Stimulated activated CD4-positive, alpha-beta T cell treated with anti-CD3 and anti-CD28 coated beads, Interleukin-1b, Interleukin-23, amount 100 ng/mL, for 24 hours (primary cell): ENCODE measurements around the gene GSK3B.
"Not testable (repeated sequence)": the region's sequence is repeated elsewhere in the genome, so short reads cannot be mapped to it uniquely, and the experiment has no call there.

Experiments
- DNase-seq, 4 experiments: peaks; one replicate each; pipeline ENCODE4 v3.0.0-alpha.2; 2020; ENCODE audit warnings: low read depth in 4 of 4, low spot score in 1 of 4

The GSK3B gene

DNA sequence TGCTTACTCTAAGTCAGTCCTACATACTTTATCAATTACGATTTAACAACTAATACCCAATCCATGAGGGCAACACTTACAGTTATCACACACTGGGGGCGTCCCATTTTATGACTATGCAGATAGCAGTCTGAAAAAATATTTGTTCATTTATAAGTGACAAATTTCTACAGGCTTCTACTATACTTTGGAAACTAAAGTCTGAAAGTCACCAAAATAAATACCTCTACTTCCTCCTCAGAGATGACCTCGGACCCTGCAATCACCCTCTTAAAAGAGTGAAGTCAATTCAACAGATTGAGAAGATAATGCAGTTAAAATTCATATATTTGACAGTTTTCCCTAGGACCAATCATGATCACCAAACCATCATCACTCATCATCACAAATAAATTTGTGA, 76.6 kb downstream of the GSK3B start:
- DNase-seq = no peak

DNA sequence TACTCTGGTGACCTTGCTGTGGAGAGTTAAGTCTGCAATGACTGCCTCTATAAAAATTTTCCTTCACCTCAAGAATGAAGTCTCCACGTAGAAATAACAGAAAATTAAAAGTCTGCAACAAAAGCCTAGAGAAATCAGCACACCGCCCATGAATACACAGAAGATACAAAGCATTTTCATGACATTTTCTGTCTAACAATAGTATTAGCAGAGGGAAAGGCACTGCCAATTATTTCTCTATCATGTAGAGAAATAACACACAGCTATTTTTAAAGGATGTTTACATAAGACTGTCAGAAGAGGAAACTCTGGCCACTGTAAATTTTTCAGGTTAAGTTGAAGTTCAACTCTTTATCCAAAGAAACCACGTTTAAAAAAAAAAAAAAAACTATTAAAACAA, 80.8 kb downstream of the GSK3B start:
- no peak for DNase-seq

DNA sequence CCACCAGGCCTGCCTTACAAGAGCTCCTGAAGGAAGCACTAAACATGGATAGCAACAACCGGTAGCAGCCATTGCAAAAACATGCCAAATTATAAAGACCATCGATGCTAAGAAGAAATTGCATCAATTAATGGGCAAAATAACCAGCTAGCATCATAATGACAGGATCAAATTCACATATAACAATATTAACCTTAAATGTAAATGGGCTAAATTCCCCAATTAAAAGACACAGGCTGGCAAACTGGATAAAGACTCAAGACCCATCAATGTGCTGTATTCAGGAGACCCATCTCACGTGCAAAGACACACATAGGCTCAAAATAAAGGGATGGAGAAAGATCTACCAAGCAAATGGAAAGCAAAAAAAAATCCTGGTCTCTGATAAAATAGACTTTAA, 88.5 kb downstream of the GSK3B start:
- not testable (repeated sequence) for DNase-seq

DNA sequence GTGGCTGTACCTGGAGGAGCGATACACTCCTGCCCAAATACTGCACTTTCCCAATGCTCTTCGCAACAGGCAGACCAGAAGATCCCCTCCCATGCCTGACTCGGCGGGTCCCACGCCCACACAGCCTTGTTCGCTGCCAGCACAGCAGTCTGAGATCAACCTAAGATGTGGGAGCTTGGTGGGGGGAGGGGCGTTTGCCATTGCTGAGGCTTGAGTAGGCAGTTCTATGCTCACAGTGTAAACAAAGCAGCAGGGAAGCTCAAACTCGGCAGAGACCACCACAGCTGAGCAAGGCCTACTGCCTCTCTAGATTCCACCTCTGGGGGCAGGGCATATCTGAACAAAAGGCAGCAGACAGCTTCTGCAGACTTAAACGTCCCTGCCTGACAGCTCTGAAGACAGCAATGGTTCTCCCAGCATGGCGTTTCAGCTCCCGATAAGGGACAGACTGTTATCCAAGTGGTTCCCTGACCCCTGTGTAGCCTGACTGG, 90.2 kb downstream of the GSK3B start:
- peak in 1 of 4 experiments; percentile 16 for DNase-seq

DNA sequence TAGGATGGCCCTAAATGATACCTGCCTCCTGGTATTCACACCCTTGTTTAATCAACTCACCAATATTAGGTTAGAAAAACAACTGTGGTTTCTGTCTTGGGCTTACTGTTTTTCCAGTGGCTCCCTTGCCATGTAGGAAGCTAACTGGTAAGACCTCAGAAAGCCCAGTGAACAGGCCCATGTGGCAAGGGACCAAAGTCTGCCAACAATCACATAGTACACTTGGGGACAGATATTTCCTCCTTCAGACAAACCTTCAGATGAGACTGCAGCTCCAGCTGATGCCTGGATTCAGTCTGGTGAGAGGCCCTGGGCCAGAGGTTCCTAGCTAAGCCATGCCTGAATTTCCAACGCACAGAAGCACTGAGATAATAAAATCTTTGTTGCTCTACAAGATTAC, 96.1 kb downstream of the GSK3B start:
- DNase-seq = no peak

DNA sequence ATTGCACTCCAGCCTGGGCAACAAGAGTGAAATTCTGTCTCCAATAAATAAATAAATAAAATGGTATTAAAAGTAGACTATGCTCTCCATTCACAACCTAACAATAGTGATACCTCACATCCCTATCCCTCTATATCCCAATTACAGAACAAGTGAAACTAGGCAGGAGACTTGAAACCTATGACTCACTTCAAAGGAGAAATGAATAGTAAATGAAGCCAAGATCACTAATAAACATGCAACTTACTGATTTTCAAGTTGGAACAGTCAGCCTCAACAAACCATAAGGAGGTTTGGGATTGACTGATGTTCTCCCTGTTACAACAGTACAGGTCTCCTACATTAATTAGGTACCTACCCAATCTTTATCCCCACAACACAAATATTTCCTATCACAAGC, 103.4 kb downstream of the GSK3B start:
- DNase-seq = no peak

DNA sequence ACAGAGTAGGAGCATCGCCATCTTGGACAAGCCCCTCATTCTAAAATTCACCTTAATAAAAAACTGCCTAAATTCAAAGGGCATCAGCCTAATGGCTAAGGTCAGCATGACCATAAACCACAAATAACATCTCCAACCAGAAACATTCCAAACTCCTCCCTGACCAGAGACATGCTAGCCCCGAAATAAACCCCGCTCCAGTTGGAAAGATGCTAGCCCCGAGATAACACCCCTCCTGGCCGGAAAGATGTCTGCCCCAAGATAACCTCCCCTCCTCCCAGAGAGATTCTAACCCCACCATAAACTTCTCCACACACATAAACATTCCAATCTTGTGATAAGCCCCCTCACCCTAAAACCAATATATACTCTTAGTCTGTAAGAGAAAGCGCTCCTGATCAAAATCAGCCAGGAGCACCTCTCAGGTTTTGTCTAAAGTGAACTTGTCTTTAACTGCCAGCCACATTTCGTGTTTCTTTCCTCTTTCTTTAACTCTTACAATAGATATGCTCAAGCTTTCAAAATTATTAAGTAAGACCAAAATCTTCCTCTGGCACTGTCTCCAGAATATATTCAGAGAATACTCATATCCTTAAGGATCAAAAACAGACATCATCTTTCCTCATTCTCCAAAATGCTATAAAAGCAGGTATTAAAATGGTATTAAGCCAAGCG, 104.1 kb downstream of the GSK3B start:
- no peak for DNase-seq

DNA sequence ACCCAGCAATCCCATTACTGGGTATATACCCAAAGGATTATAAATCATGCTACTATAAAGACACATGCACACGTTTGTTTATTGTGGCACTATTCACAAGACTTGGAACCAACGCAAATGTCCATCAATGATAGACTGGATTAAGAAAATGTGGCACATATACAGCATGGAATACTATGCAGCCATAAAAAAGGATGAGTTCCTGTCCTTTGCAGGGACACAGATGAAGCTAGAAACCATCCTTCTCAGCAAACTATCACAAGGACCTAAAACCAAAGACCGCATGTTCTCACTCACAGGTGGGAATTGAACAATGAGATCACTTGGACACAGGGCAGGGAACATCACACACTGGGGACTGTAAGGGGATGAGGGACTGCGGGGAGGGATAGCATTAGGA, 107.4 kb downstream of the GSK3B start:
- not testable (repeated sequence) for DNase-seq

DNA sequence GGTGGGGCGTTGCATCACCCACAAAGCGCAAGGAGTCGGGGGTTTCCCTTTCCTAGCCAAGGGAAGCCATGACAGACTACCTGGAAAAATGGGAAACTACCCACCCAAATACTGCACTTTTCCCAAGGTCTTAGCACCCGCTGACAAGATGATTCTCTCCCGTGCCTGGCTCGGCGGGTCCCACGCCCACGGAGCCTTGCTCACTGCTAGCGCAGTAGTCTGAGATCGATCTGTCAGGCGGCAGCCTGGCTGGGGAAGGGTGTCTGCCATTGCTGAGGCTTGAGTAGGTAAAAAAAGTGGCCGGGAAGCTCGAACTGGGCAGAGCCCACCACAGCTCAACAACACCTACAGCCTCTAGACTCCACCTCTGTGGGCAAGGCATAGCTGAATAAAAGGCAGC, 112.9 kb downstream of the GSK3B start:
- DNase-seq = no peak

DNA sequence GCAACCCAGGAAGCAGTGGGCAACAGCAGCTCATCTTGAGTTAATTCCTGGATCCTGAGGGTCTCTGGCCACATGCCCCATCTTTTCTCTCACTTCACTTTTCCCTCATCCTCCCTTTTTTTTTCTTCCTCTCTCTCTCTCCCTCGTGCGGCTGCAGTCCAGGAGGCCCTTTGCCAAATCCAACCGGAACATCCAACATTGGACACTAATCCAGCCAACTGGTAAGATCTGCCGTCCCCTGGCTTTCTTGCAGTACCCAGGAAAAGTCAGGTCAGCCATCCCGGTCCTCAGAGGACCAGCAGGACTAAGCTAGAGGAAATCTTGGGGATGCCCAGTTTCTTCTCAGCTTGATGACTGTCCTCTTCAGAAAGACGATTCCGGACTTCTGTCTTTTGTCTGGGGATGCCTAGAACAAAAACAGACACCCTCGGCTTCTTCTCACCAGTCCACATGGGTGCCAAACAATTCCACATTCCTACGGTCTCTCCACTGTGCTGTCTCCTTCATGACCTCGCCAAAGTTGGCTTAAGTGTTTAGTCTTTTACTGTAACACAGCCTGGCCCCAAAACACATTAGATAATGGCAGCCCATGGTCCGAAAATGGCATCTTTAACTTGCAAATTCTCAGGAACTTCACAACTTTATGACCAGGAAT, 115.6 kb downstream of the GSK3B start:
- no peak for DNase-seq

DNA sequence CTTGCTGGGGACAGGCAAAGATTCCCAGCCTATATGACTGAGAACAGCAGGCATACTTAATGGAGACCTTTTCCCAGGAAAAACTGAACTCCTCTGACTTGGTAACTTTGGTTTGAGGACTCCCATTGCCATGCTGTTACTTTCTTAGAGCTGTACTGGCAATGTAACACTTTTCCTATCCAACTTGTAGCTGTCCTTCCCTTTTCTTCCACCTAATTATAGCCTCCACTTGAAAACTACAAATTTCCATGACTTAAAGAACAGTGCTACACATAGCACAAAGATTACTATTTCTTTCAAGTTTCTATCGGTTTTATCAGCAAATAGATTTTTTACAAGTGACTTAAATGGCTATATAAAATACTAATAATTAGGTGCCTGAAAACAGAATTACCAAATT, 116.9 kb downstream of the GSK3B start:
- no peak for DNase-seq

DNA sequence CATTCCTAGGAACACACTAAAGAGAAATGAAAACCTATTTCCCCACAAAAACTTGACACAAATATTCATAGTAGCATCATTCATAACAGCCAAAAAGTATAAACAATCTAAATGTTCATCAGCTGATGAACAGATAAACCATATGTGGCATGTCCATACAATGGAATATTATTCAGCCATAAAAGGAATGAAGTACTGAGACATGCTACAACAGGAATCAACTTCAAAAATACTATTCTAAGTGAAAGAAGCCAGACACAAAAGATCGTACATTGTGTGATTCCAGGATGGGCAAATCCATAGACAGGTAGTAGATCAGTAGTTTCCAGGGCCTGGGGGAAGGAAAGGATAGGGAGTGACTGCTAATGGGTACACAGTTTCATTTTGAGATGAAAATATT, 118.0 kb downstream of the GSK3B start:
- no peak for DNase-seq

DNA sequence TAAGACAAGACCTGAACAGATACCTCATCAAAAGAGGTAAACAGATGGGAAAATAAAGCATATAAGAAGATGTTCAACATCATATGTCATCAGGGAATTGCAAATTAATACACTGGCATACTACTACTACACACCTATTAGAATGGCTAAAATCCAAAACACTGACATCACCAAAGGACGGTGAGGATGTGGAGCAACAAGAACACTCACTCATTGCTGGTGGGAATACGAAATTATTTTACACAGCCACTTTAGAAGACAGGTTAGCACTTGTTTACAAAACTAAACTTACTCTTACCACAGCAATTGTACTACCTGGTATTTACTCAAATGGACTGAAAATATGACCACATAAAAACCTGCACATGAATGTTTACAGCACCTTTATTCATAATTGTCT, 119.6 kb downstream of the GSK3B start:
- DNase-seq = no peak

DNA sequence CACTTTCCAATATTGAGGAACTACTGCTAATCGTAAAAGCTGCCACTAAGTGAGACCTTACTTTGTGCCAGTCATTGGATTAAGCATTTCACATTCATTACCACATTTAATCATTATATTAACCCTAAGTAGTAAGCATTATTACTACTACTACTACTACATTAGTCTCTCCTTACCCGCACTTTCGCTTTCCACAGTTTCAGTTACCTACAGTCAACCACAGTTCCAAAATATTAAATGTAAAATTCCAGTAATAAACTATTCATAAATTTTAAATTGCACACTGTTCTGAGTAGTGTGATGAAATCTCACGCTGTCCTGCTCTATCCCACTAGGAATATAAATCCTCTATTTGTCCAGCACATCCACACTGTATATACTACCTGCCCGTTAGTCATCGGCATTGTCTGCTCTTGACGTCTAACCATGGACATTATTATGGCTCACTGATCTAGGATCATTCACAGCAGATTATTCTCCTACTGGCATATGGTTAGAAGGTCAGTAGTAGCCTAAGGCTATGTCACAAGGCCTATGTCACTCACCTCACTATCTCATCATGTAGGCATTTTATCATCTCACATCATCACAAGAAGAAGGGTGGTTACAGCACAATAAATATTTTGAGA, 121.1 kb downstream of the GSK3B start:
- no peak for DNase-seq

DNA sequence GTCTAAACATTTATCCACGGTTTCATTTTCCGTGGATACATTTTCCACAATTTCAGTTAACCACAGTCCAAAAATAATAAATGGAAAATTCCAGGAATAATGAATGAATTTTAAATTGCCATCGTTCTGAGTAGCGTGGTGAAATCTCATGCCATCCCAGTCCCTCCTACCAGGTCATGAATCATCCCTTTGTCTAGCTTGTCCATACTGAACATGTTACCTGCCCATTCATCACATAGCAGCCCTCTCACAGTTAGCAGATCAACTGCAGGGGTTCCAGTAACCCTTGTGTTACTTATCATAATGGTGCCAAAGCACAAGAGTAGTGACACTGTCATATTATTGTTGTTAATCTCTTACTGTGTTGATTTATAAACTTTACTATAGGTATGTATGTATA, 124.5 kb downstream of the GSK3B start:
- DNase-seq = no peak

DNA sequence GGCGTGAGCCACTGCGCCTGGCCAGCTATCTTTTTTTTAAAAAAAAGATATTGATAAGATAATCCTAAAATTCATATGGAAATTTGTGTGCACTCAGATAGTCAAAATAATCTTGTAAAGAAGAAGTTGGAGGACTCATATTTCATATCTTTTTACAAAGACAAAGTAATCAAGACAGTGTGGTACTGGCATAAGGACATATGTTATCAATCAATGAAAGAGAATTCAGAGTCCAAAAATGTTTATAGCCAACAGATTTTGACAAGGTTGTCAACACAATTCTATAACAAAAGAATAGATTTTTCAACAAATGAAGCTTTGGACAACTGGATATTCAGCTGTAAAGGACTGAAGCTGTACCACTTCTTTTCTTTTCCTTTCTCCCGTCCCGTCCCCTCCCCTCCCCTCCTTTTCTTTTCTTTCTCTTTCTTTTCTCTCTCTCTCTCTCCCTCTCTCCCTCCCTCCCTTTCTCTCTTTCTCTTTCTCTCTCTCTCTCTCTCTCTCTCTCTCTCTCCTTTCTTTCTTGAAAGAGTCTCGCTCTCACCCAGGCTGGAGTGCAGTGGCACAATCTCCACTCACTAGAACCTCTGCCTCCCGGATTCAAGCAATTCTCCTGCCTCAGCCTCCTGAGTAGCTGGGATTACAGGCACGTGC, 126.8 kb downstream of the GSK3B start:
- DNase-seq = no peak

DNA sequence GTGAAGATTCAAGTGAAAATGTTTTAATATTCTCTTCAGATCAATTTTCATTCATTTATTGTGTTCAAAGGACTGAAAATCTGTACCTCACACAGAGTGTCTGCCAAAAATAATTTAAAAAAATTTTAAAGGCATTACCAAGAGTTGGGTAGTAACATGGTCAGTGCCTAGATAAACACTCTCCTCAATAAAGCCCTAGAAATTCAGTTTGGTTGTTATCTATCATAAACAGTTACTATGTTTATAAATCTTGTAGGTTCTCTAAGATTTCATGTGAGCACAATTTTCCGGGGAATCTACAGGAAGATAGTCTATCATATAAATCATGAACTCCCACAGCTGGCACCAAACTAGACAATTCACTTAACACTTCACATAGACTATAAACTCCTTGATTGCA, 128.6 kb downstream of the GSK3B start:
- no peak for DNase-seq

DNA sequence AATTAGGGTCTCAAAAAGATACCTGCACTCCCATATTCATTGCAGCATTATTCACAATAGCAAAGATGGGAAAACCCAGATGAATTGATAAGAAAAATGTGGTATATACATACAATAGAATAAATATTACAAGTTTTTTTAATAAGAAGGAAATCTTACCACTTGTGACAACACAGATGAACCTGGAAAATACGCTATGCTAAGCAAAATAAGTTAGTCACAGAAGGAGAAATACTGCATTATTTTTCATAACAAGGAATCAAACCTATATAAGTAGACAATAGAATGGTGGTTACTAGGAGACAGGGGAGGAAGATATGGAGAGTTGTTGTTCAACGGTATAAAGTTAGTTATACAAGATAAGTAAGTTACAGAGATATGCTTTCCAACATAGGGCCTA, 130.0 kb downstream of the GSK3B start:
- no peak for DNase-seq

DNA sequence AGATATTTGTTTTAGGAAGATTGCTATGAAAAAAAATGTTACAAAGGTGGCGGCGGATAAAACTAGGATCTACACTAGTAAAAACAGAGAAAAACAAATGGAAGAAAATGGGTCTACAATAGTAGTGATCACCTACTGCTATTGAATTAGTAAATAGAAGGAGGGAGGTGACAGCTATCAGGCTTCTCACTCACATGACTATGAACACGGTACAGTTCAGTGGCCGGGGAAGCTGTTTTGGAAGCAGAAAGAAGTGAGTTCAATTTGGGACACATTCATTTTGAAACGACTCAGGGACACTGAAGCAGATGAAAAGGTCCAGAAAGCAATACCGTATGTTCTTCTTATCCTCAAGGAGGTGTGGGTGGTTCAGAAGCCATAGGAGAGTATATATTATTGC, 138.3 kb downstream of the GSK3B start:
- DNase-seq = no peak

DNA sequence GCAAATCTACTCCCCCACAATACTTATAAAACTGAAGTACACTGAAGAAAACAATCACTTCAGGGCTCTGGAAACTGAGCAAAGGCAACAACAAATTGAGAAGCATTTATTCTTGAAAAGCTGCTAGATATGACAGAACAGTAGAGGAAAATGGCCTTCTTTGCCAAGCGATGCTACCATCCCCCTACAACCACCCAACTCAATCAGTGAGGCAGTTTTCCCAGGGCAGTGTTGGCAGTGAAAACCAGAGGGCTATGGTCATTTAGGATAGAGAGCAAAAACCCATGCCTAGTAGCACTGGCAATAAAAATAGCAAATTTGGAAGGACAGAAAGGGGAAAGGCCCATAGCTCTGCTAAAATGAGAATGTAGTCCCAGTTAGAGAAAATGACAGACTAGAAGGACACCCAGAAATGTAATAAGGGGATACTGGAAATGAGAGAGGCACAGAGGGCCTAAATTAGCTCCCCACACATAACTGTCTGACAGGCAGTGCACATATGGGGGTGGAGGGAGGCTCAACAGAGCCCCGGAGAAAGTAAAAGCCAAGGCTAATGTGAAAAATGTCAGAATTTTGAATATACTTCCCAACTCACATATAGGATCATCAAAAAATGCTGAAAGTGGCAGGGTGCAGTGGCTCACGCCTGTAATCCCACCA, 143.5 kb downstream of the GSK3B start:
- no peak for DNase-seq

DNA sequence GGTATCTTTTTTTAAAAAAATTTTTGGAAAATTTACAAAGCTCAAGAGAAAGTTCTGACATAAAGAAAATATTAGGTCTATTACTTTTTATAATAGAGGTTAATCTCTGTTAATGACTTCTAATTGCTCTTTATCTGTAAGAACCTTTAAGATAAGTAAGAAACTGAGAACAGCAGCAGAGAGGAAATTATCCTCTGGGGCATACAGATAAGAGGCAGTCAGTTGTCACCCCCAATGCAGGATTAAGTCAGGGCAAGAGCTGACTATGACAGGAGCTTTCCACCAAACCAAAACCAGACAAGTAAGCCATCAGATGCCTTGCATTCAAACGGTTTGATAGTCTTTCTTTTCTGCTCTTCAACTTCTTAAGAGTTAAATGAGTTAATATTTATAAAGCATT, 149.0 kb downstream of the GSK3B start:
- no peak for DNase-seq

DNA sequence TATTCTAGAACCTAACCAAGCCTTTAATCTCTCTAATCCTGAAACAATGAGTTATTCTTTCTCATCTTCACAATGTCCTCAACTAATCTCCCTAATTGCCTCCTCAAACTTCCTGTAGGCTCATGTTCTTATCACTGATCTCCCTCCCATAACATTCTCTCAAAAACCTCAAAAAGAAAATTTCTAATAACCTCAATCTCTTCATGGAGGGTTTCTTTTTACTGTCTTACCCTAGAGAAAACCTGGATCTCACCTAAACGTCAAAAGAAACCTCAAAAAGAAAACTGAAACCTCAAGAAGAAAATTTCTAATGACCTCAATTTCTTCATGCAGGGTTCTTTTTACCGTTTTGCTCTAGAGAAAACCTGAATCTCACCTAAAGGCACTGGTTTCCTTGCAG, 150.2 kb downstream of the GSK3B start:
- DNase-seq = no peak
